Liver (tissue), 9 donors: ENCODE results near the gene DRC1. TPM values are rescaled to one million over a fixed set of nuclear protein-coding genes. Genes with fewer than 3 reads are reported as not detected.

Experiments used
- DNase-seq: peaks from one replicate; pipeline ENCODE4 v3.0.0-alpha.2; 2017; ENCODE audit warnings: low spot score
- H3K27ac ChIP-seq, 2 donors: one replicate each; pipeline ENCODE4 v1.7.0; 2013; ENCODE audit warnings: inconsistent platforms in 2 of 2, low read length in 2 of 2, control low read depth in 1 of 2, low read depth in 1 of 2, mild to moderate bottlenecking in 1 of 2
- H3K27me3 ChIP-seq, 4 donors: one replicate each; pipeline versions ENCODE4 v1.6.1 to v1.7.0; 2013; ENCODE audit warnings: low read length in 3 of 4, inconsistent platforms in 1 of 4, mild to moderate bottlenecking in 1 of 4, moderate library complexity in 1 of 4; ENCODE audit not compliant: control insufficient read depth in 4 of 4, insufficient read depth in 4 of 4
- H3K36me3 ChIP-seq, 4 donors: one replicate each; pipeline versions ENCODE4 v1.6.1 to v1.7.0; 2013; ENCODE audit warnings: low read length in 3 of 4, mild to moderate bottlenecking in 3 of 4, low read depth in 1 of 4, moderate library complexity in 1 of 4; ENCODE audit not compliant: control insufficient read depth in 4 of 4, insufficient read depth in 3 of 4
- H3K4me1 ChIP-seq, 4 donors: one replicate each; pipeline versions ENCODE4 v1.6.1 to v1.7.0; 2013; ENCODE audit warnings: low read length in 3 of 4, mild to moderate bottlenecking in 3 of 4, moderate library complexity in 1 of 4; ENCODE audit not compliant: control insufficient read depth in 4 of 4, insufficient read depth in 4 of 4
- H3K4me3 ChIP-seq, 3 donors: one replicate each; pipeline versions ENCODE4 v1.6.1 to v1.7.0; 2013; ENCODE audit warnings: low read length in 3 of 3, control low read depth in 1 of 3, low read depth in 1 of 3, mild to moderate bottlenecking in 1 of 3
- H3K9ac ChIP-seq, 2 donors: one replicate each; pipeline ENCODE4 v1.7.0; 2013; ENCODE audit warnings: low read length in 2 of 2, mild to moderate bottlenecking in 2 of 2, moderate library complexity in 2 of 2, control low read depth in 1 of 2, low read depth in 1 of 2
- H3K9me3 ChIP-seq, 4 donors: one replicate each; pipeline versions ENCODE4 v1.6.1 to v1.7.0; 2013; ENCODE audit warnings: low read length in 3 of 4; ENCODE audit not compliant: control insufficient read depth in 4 of 4
- CTCF ChIP-seq: fragments of 150-350 bp; IDR thresholded peaks from 2 replicates; pipeline ENCODE4 v1.5.1; 2017; ENCODE audit warnings: improper control_type of control experiment, low read depth, low read length; ENCODE audit not compliant: missing input control
- EGR1 ChIP-seq, 2 donors: IDR thresholded peaks; 2 replicates each; pipeline ENCODE4 v1.6.1; 2016 to 2018; ENCODE audit warnings: antibody characterized with exemption in 2 of 2, low read depth in 2 of 2
- FOXA2 ChIP-seq: IDR thresholded peaks from 2 replicates; pipeline ENCODE4 v1.6.1; 2016; ENCODE audit warnings: antibody characterized with exemption
- GABPA ChIP-seq, 2 donors: IDR thresholded peaks in 1 of 2; conservative IDR thresholded peaks in 1 of 2; 2 replicates each; pipeline ENCODE4 v1.6.1; 2016; ENCODE audit warnings: antibody characterized with exemption in 2 of 2, mild to moderate bottlenecking in 1 of 2, moderate library complexity in 1 of 2
- HNF4A ChIP-seq, 2 donors: conservative IDR thresholded peaks; 2 replicates each; pipeline ENCODE4 v1.6.1; 2016; ENCODE audit warnings: antibody characterized with exemption in 2 of 2, mild to moderate bottlenecking in 2 of 2
- HNF4G ChIP-seq: IDR thresholded peaks from 2 replicates; pipeline ENCODE4 v1.6.1; 2016; ENCODE audit warnings: antibody characterized with exemption
- JUND ChIP-seq, 2 donors: IDR thresholded peaks; 2 replicates each; pipeline ENCODE4 v1.6.1; 2016; ENCODE audit warnings: antibody characterized with exemption in 2 of 2
- MAX ChIP-seq: IDR thresholded peaks from 2 replicates; pipeline ENCODE4 v1.6.1; 2016; ENCODE audit warnings: antibody characterized with exemption
- NR2F2 ChIP-seq: IDR thresholded peaks from 2 replicates; pipeline ENCODE4 v1.6.1; 2016; ENCODE audit warnings: antibody characterized with exemption
- RAD21 ChIP-seq, 2 donors: IDR thresholded peaks; 2 replicates each; pipeline ENCODE4 v1.6.1; 2016; ENCODE audit warnings: antibody characterized with exemption in 2 of 2, mild to moderate bottlenecking in 2 of 2
- REST ChIP-seq: IDR thresholded peaks from 2 replicates; pipeline ENCODE4 v1.6.1; 2016; ENCODE audit warnings: antibody characterized with exemption, mild to moderate bottlenecking
- RXRA ChIP-seq, 2 donors: IDR thresholded peaks; 2 replicates each; pipeline ENCODE4 v1.6.1; 2017 to 2018; ENCODE audit warnings: antibody characterized with exemption in 2 of 2, mild to moderate bottlenecking in 1 of 2
- SP1 ChIP-seq: IDR thresholded peaks from 2 replicates; pipeline ENCODE4 v1.6.1; 2018; ENCODE audit warnings: antibody characterized with exemption, mild to moderate bottlenecking
- TAF1 ChIP-seq: conservative IDR thresholded peaks from 2 replicates; pipeline ENCODE4 v1.6.1; 2016; ENCODE audit warnings: antibody characterized with exemption, mild to moderate bottlenecking
- YY1 ChIP-seq: IDR thresholded peaks from 2 replicates; pipeline ENCODE4 v1.6.1; 2016; ENCODE audit warnings: antibody characterized with exemption, mild to moderate bottlenecking
- ZBTB33 ChIP-seq: IDR thresholded peaks from 2 replicates; pipeline ENCODE4 v1.6.1; 2016; ENCODE audit warnings: antibody characterized with exemption
- WGBS: extraction: QIAGEN DNeasy Blood & Tissue Kit; methylation state at CpG from one replicate; pipeline ENCODE4 v1.1.7; 2013; 5-methylcytosine and 5-hydroxymethylcytosine counted together
- polyA plus RNA-seq, 2 donors: library from polyadenylated mRNA; stranded (reverse) in 1 of 2; unstranded in 1 of 2; fragments of 200-250 nt in 1 of 2; fragments of >200 nt in 1 of 2; fragmentation: Nextera tagmentation in 1 of 2; extraction: Ambion mirVana in 1 of 2; gene quantifications; one replicate each; pipeline versions ENCODE4 v1.2.1 to v1.2.3, GENCODE V29; 2013 to 2015
- total RNA-seq, 2 donors: library from RNA; depleted of rRNA; stranded (reverse); fragments of >200 nt; gene quantifications; one replicate each; pipeline ENCODE4 v1.2.3, GENCODE V29; 2014
- donor health status: healthy.
- donor health status: healthy.
- donor health status: healthy.
- donor health status: healthy.
- donor health status: healthy.

DRC1 gene
- total and polyA plus RNA-seq, 4 donors = 0.28 TPM; not detected in 3

- WGBS = 69% methylated on average over 8 of the region's 8 CpGs
- Histone ChIP-seq H3K27me3 (peaks cover 0 to 4% (median 0%) of the 10 kb centered on the region in 4 donors), H3K4me3 (no peak overlapping the region), H3K27ac (no peak overlapping the region), H3K36me3 (no peaks in the 10 kb centered on the region), H3K9me3 (no peaks in the 10 kb centered on the region), H3K9ac (no peak overlapping the region), H3K4me1 (no peaks in the 10 kb centered on the region)
- DNase-seq = no peak
- TF ChIP-seq NR2F2 (no peak), RAD21 (IDR thresholded peaks at IDR 0.05) (no peak), RXRA (IDR thresholded peaks at IDR 0.05) (no peak), REST (no peak), ZBTB33 (no peak), SP1 (no peak), HNF4G (no peak), CTCF (no peak), HNF4A (conservative IDR thresholded peaks at IDR 0.05) (no peak), JUND (IDR thresholded peaks at IDR 0.05) (no peak), MAX (no peak), FOXA2 (no peak), GABPA (IDR thresholded peaks at IDR 0.05 in 1 of 2, conservative IDR thresholded peaks at IDR 0.05 in 1 of 2) (no peak), EGR1 (IDR thresholded peaks at IDR 0.05; ENCODE audit: low read depth in 2 of 2) (no peak), YY1 (no peak), TAF1 (no peak)
Observed at GRCh38 chr2:26429779-26430578, 28.3 kb downstream of the DRC1 start.
